CD14-positive monocyte (primary cell): Measurements from ENCODE around the gene FAM219B. TPM values are rescaled to one million over a fixed set of nuclear protein-coding genes. Genes with fewer than 3 reads are reported as not detected.

Source experiments
- DNase-seq, 3 donors: peaks; one replicate each; pipeline ENCODE4 v3.0.0-alpha.2; 2011 to 2022
- H2AFZ ChIP-seq: 2 replicates; pipeline ENCODE4 v1.6.0; 2012; ENCODE audit warnings: mild to moderate bottlenecking, low read depth, low read length, inconsistent platforms; ENCODE audit not compliant: insufficient read depth, poor library complexity, severe bottlenecking
- H3K27ac ChIP-seq, 2 donors: 1 replicate in 1 of 2; 2 replicates in 1 of 2; pipeline ENCODE4 v1.5.1; 2012 to 2013; ENCODE audit warnings: low read length in 2 of 2, control low read depth in 1 of 2, inconsistent platforms in 1 of 2, low read depth in 1 of 2, mild to moderate bottlenecking in 1 of 2
- H3K27me3 ChIP-seq, 2 donors: one replicate each; pipeline versions ENCODE4 v1.6.0 to v1.6.1; 2011 to 2013; ENCODE audit warnings: low read length in 2 of 2; ENCODE audit not compliant: control insufficient read depth in 2 of 2, insufficient read depth in 2 of 2
- H3K36me3 ChIP-seq, 2 donors: replicated peaks in 1 of 2; 1 replicate in 1 of 2; 2 replicates in 1 of 2; pipeline versions ENCODE4 v1.5.1 to v1.6.1; 2012 to 2013; ENCODE audit warnings: low read length in 2 of 2, control low read depth in 1 of 2, inconsistent platforms in 1 of 2, mild to moderate bottlenecking in 1 of 2; ENCODE audit not compliant: insufficient read depth in 2 of 2, control insufficient read depth in 1 of 2
- H3K4me1 ChIP-seq, 2 donors: 1 replicate in 1 of 2; 2 replicates in 1 of 2; pipeline versions ENCODE4 v1.5.1 to v1.6.1; 2012 to 2013; ENCODE audit warnings: low read length in 2 of 2, control low read depth in 1 of 2, inconsistent platforms in 1 of 2, mild to moderate bottlenecking in 1 of 2, moderate library complexity in 1 of 2; ENCODE audit not compliant: insufficient read depth in 2 of 2, control insufficient read depth in 1 of 2
- H3K4me2 ChIP-seq: replicated peaks from 2 replicates; pipeline ENCODE3; 2012; ENCODE audit warnings: low read length, moderate library complexity, mild to moderate bottlenecking; ENCODE audit not compliant: poor library complexity, severe bottlenecking; ENCODE audit errors: extremely low read depth
- H3K4me3 ChIP-seq, 3 experiments: fragments of 200-600 bp in 1 of 3; sonication (generic) in 1 of 3; replicated peaks in 1 of 3; 1 replicate in 2 of 3; 2 replicates in 1 of 3; pipeline ENCODE4 v1.5.1; 2011 to 2013; ENCODE audit warnings: low read length in 3 of 3, mild to moderate bottlenecking in 3 of 3, control low read depth in 2 of 3, low read depth in 2 of 3, inconsistent platforms in 1 of 3, moderate library complexity in 1 of 3
- H3K79me2 ChIP-seq: 2 replicates; pipeline ENCODE4 v1.6.0; 2012; ENCODE audit warnings: mild to moderate bottlenecking, control low read depth, inconsistent platforms, low read length, moderate library complexity; ENCODE audit not compliant: insufficient read depth
- H3K9ac ChIP-seq: 2 replicates; pipeline ENCODE4 v1.6.0; 2017; ENCODE audit warnings: low read length, mild to moderate bottlenecking; ENCODE audit not compliant: insufficient read depth, poor library complexity, severe bottlenecking
- H3K9me3 ChIP-seq, 2 donors: replicated peaks in 1 of 2; 1 replicate in 1 of 2; 2 replicates in 1 of 2; pipeline versions ENCODE4 v1.5.1 to v1.6.1; 2012 to 2013; ENCODE audit warnings: low read length in 2 of 2, control low read depth in 1 of 2; ENCODE audit not compliant: control insufficient read depth in 1 of 2, insufficient read depth in 1 of 2
- H4K20me1 ChIP-seq: 2 replicates; pipeline ENCODE4 v1.6.0; 2012; ENCODE audit warnings: mild to moderate bottlenecking, low read length, control low read depth, moderate library complexity; ENCODE audit not compliant: insufficient read depth
- H3K27ac Mint-ChIP-seq, 7 donors: one replicate each; pipeline ENCODE4 v1.8.0; 2020; ENCODE audit warnings: mild to moderate bottlenecking in 7 of 7, mixed read lengths in 7 of 7, moderate library complexity in 6 of 7, inconsistent platforms in 2 of 7
- H3K27me3 Mint-ChIP-seq, 3 donors: one replicate each; pipeline ENCODE4 v1.8.0; 2021 to 2022; ENCODE audit warnings: low read depth in 3 of 3, mild to moderate bottlenecking in 3 of 3, mixed read lengths in 3 of 3, moderate library complexity in 3 of 3, inconsistent platforms in 1 of 3
- H3K36me3 Mint-ChIP-seq, 2 donors: one replicate each; pipeline ENCODE4 v1.8.0; 2020; ENCODE audit warnings: mixed read lengths in 2 of 2, inconsistent platforms in 1 of 2, mild to moderate bottlenecking in 1 of 2
- H3K4me1 Mint-ChIP-seq: one replicate; pipeline ENCODE4 v1.8.0; 2020; ENCODE audit warnings: mild to moderate bottlenecking, mixed read lengths
- H3K4me3 Mint-ChIP-seq, 2 donors: one replicate each; pipeline ENCODE4 v1.8.0; 2020; ENCODE audit warnings: mild to moderate bottlenecking in 2 of 2, mixed read lengths in 2 of 2, moderate library complexity in 1 of 2
- H3K9me3 Mint-ChIP-seq, 7 donors: one replicate each; pipeline ENCODE4 v1.8.0; 2020 to 2022; ENCODE audit warnings: mixed read lengths in 7 of 7, mild to moderate bottlenecking in 6 of 7, moderate library complexity in 6 of 7, inconsistent platforms in 2 of 7
- WGBS: methylation state at CpG from one replicate; pipeline ENCODE4 v1.1.5; 2013; ENCODE audit warnings: missing lambda C conversion rate; ENCODE audit not compliant: insufficient coverage; 5-methylcytosine and 5-hydroxymethylcytosine counted together
- intact Hi-C, 2 donors: fragments of 100-400 bp; cut with micrococcal nuclease; formaldehyde crosslinking; loops; one replicate each; pipeline versions ENCODE4 v1.15.0 to v1.15.1; 2023
- polyA plus RNA-seq, 3 donors: library from polyadenylated mRNA; depleted of rRNA in 1 of 3; unstranded in 2 of 3; stranded (reverse) in 1 of 3; fragments of 300-500 nt in 2 of 3; fragments of >200 nt in 1 of 3; fragmentation: Illumina TruSeq in 2 of 3; gene quantifications; 1 replicate in 2 of 3; 2 replicates in 1 of 3; pipeline ENCODE4 v1.2.3, GENCODE V29; 2012 to 2021
- TF ChIP-seq, protein P1 (sequence below): fragments of 200-600 bp; IDR thresholded peaks from one replicate; pipeline ENCODE4 v1.8.0; 2022; ENCODE audit warnings: antibody characterized with exemption, mild to moderate bottlenecking

FAM219B gene
- polyA plus RNA-seq, 3 donors: 11.7 to 53.9 (median 17.1) TPM

DNA sequence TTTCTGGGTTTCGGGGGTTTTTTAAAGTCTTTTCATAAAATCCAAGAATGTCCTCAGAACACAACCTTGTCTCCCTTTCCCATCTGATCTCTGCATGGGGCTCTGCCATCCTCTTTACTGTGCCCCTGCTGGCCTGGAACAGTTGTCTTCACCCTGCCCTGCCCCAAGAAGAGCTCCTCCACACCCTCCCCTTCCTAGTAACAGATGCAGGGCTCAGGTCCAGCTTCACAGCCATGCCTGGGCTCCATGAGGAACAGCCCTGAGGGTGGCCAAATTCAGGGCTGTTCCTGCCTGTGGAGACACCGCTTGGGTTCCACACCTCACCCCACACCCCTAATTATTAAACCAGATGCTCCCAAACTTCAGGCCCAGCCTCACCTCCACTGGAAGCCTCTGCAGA, 50.8 kb downstream of the FAM219B start:
- Histone ChIP-seq H4K20me1 (peaks cover 99% of the 10 kb centered on the region), H3K9me3 (no peaks in the 10 kb centered on the region), H3K4me2 (no peak overlapping the region), H3K27ac (no peak overlapping the region), H3K36me3 (peaks cover 50 to 56% of the 10 kb centered on the region in 2 donors), H3K9ac (no peak overlapping the region), H2AFZ (no peak overlapping the region), H3K4me3 (no peak overlapping the region), H3K79me2 (peaks cover 71% of the 10 kb centered on the region), H3K27me3 (no peaks in the 10 kb centered on the region), H3K4me1 (peaks cover 4 to 14% of the 10 kb centered on the region in 2 donors)
- H3K4me3 Mint-ChIP-seq: no peak overlapping the region
- H3K36me3 Mint-ChIP-seq: peaks cover 44 to 69% of the 10 kb centered on the region in 2 donors
- DNase-seq: no peak
- H3K9me3 Mint-ChIP-seq: no peaks in the 10 kb centered on the region
- peaks cover 32% of the 10 kb centered on the region for H3K4me1 Mint-ChIP-seq
- no CpG with 5 or more reads among the region's 2 CpGs for WGBS
- H3K27ac Mint-ChIP-seq: peak overlapping the region in 3 of 7 donors; percentile 8 to 86 (median 37)
- intact Hi-C loops: no loop called here
- TF ChIP-seq, protein P1, sequence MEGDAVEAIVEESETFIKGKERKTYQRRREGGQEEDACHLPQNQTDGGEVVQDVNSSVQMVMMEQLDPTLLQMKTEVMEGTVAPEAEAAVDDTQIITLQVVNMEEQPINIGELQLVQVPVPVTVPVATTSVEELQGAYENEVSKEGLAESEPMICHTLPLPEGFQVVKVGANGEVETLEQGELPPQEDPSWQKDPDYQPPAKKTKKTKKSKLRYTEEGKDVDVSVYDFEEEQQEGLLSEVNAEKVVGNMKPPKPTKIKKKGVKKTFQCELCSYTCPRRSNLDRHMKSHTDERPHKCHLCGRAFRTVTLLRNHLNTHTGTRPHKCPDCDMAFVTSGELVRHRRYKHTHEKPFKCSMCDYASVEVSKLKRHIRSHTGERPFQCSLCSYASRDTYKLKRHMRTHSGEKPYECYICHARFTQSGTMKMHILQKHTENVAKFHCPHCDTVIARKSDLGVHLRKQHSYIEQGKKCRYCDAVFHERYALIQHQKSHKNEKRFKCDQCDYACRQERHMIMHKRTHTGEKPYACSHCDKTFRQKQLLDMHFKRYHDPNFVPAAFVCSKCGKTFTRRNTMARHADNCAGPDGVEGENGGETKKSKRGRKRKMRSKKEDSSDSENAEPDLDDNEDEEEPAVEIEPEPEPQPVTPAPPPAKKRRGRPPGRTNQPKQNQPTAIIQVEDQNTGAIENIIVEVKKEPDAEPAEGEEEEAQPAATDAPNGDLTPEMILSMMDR: no peak
- peaks cover 0 to 1% (median 0%) of the 10 kb centered on the region in 3 donors for H3K27me3 Mint-ChIP-seq

DNA sequence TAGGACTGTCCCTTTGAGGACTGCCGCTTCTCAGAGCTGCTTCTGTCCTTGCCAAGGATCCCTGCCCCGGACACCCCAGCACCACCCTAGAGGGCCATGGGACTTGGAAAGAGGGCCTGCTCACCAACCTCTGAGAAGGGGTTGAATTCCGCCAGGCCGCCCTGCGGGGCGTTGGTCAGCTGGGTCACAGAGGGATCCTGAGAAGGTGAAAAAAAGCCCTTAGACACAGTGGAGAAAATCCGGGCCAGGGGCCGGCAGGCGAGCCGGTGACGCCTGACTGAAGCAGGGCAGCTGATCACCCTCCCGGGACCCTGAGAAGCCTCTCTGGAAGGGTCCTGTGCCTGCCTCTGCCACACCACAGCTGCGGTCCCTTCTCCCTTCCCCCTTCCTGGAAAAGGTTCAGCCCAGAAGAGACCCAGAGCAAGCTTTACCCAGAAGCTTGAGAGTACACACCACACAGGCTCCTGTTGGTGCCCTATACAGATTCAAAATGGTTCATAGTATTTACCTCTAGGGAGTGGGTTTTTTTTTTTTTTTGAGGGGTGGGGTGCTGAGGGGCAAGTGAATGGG, 52.1 kb downstream of the FAM219B start:
- TF ChIP-seq, protein P1: no peak
- H3K27me3 Mint-ChIP-seq: peaks cover 0 to 1% (median 0%) of the 10 kb centered on the region in 3 donors
- Histone ChIP-seq H4K20me1 (peaks cover 98% of the 10 kb centered on the region), H3K4me3 (no peak overlapping the region), H3K27me3 (no peaks in the 10 kb centered on the region), H3K9ac (no peak overlapping the region), H3K36me3 (peaks cover 62 to 69% of the 10 kb centered on the region in 2 donors), H3K27ac (no peak overlapping the region), H2AFZ (no peak overlapping the region), H3K79me2 (peaks cover 58% of the 10 kb centered on the region), H3K9me3 (no peaks in the 10 kb centered on the region), H3K4me2 (no peak overlapping the region), H3K4me1 (peaks cover under 1 to 14% of the 10 kb centered on the region in 2 donors)
- peaks cover 29% of the 10 kb centered on the region for H3K4me1 Mint-ChIP-seq
- H3K27ac Mint-ChIP-seq: peak overlapping the region in 1 of 7 donors; percentile 10
- peaks cover 57 to 78% of the 10 kb centered on the region in 2 donors for H3K36me3 Mint-ChIP-seq
- 98% methylated on average over 10 of the region's 13 CpGs for WGBS
- no peak for DNase-seq
- H3K4me3 Mint-ChIP-seq: no peak overlapping the region
- intact Hi-C loops: no loop called here
- H3K9me3 Mint-ChIP-seq: no peaks in the 10 kb centered on the region
